NK-92 treated with Interleukin-12 subunit alpha and Interleukin-12 subunit beta, amount 100 ng/mL, for 24 hours (cell line): ENCODE data around the gene OSBPL2.

Experiments
- DNase-seq: peaks from one replicate; lab custom pipeline; 2025; lab: John Stamatoyannopoulos, UW

Gene OSBPL2

DNA sequence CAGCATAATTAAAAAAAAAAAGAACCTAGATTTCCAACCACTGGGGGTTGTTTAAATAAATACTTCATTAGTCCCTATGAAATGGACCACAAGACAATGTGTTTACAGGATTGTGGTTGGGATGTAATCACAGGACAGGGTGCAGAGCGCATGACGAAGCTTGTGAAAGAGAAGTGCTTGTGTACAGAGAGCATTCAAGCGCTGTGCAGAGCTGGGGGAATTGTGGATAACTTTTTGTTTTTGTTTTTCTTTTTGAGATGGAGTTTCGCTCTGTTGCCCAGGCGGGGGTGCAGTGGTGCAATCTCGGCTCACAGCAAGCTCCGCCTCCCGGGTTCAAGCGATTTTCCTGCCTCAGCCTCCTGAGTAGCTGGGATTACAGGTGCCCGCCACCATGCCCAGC is 106.5 kb downstream of the OSBPL2 start:
- no peak for DNase-seq
